OCI-LY3 (cell line): ENCODE measurements around the gene SP4.

Experiments used
- EZH2phosphoT487 ChIP-seq: fragments of 200-600 bp; shearing (Covaris generic); IDR thresholded peaks from 2 replicates; pipeline ENCODE4 v1.6.1; 2018; ENCODE audit warnings: antibody characterized with exemption, mixed run types, low read depth
- TF ChIP-seq, protein P1 (sequence below): fragments of 200-600, 300-600 bp; sonication (generic); IDR thresholded peaks from 2 replicates; pipeline ENCODE4 v1.5.1; 2014; ENCODE audit warnings: antibody characterized with exemption, low read length, low read depth

DNA sequence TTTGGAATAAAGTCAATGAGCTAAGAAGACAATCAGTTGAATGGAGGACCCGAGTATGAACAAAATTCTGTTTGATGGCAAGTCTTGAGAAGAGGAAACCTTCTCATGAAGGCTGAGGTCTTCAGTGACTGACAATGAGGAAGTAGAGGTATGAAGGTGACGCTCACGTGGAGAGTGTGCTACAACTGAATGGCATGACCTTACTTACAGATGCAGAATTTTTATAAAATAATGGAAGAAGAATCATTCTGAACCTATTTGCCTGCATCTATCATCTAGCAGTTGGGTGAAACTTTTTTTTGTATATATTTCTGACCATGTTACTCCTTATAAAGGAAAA lies 19.4 kb upstream of the SP4 start:
- TF ChIP-seq, protein P1, sequence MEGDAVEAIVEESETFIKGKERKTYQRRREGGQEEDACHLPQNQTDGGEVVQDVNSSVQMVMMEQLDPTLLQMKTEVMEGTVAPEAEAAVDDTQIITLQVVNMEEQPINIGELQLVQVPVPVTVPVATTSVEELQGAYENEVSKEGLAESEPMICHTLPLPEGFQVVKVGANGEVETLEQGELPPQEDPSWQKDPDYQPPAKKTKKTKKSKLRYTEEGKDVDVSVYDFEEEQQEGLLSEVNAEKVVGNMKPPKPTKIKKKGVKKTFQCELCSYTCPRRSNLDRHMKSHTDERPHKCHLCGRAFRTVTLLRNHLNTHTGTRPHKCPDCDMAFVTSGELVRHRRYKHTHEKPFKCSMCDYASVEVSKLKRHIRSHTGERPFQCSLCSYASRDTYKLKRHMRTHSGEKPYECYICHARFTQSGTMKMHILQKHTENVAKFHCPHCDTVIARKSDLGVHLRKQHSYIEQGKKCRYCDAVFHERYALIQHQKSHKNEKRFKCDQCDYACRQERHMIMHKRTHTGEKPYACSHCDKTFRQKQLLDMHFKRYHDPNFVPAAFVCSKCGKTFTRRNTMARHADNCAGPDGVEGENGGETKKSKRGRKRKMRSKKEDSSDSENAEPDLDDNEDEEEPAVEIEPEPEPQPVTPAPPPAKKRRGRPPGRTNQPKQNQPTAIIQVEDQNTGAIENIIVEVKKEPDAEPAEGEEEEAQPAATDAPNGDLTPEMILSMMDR: no peak
- TF ChIP-seq EZH2phosphoT487: no peak
